HUES6 (cell line): Measurements from ENCODE around the gene DPH2.

Experiments used
- H3K27ac ChIP-seq: 2 replicates; pipeline ENCODE4 v1.7.0; 2013; ENCODE audit warnings: low read depth, mild to moderate bottlenecking, low read length, inconsistent platforms
- H3K27me3 ChIP-seq: 2 replicates; pipeline ENCODE4 v1.6.1; 2013; ENCODE audit warnings: low read length; ENCODE audit not compliant: control insufficient read depth, insufficient read depth
- H3K36me3 ChIP-seq: 2 replicates; pipeline ENCODE4 v1.6.1; 2013; ENCODE audit warnings: low read length; ENCODE audit not compliant: control insufficient read depth, insufficient read depth
- H3K4me1 ChIP-seq: 2 replicates; pipeline ENCODE4 v1.6.1; 2013; ENCODE audit warnings: low read length; ENCODE audit not compliant: control insufficient read depth, insufficient read depth
- H3K4me3 ChIP-seq: 2 replicates; pipeline ENCODE4 v1.5.1; 2013; ENCODE audit warnings: low read depth, low read length
- H3K9ac ChIP-seq: one replicate; pipeline ENCODE4 v1.6.1; 2013; ENCODE audit warnings: mild to moderate bottlenecking, low read length
- H3K9me3 ChIP-seq: 2 replicates; pipeline ENCODE4 v1.6.1; 2013; ENCODE audit warnings: low read depth, low read length; ENCODE audit not compliant: control insufficient read depth, insufficient read depth

Gene DPH2

GRCh38 chr1:43957407-43958040 lies 12.3 kb upstream of the DPH2 start:
- Histone ChIP-seq H3K9ac (no peak overlapping the region), H3K36me3 (peaks cover 42% of the 10 kb centered on the region), H3K4me1 (no peaks in the 10 kb centered on the region), H3K27me3 (no peaks in the 10 kb centered on the region), H3K27ac (no peak overlapping the region), H3K9me3 (no peaks in the 10 kb centered on the region), H3K4me3 (no peak overlapping the region)

- no peaks in the 10 kb centered on the region for H3K4me1 ChIP-seq
- no peaks in the 10 kb centered on the region for H3K27me3 ChIP-seq
- H3K4me3 ChIP-seq: no peak overlapping the region
- no peak overlapping the region for H3K27ac ChIP-seq
- H3K9ac ChIP-seq: no peak overlapping the region
- H3K9me3 ChIP-seq: no peaks in the 10 kb centered on the region
- peaks cover 42% of the 10 kb centered on the region for H3K36me3 ChIP-seq
These were observed 11.2 kb upstream of the DPH2 start for GRCh38 chr1:43958351-43959255.

GRCh38 chr1:43960798-43961197 lies 9.0 kb upstream of the DPH2 start:
- no peaks in the 10 kb centered on the region for H3K27me3 ChIP-seq
- H3K9me3 ChIP-seq: no peaks in the 10 kb centered on the region
- no peak overlapping the region for H3K9ac ChIP-seq
- H3K4me3 ChIP-seq: no peak overlapping the region
- H3K36me3 ChIP-seq: peaks cover 42% of the 10 kb centered on the region
- H3K27ac ChIP-seq: no peak overlapping the region
- no peaks in the 10 kb centered on the region for H3K4me1 ChIP-seq

GRCh38 chr1:43961692-43962091 lies 8.1 kb upstream of the DPH2 start:
- peaks cover 38% of the 10 kb centered on the region for H3K36me3 ChIP-seq
- no peak overlapping the region for H3K27ac ChIP-seq
- H3K9me3 ChIP-seq: no peaks in the 10 kb centered on the region
- H3K9ac ChIP-seq: no peak overlapping the region
- no peaks in the 10 kb centered on the region for H3K27me3 ChIP-seq
- H3K4me1 ChIP-seq: no peaks in the 10 kb centered on the region
- no peak overlapping the region for H3K4me3 ChIP-seq

- H3K4me1 ChIP-seq: no peaks in the 10 kb centered on the region
- no peaks in the 10 kb centered on the region for H3K9me3 ChIP-seq
- H3K36me3 ChIP-seq: peaks cover 33% of the 10 kb centered on the region
- no peak overlapping the region for H3K4me3 ChIP-seq
- H3K27me3 ChIP-seq: no peaks in the 10 kb centered on the region
- H3K27ac ChIP-seq: no peak overlapping the region
- no peak overlapping the region for H3K9ac ChIP-seq
These were observed 7.5 kb upstream of the DPH2 start for GRCh38 chr1:43962324-43962723.

- H3K36me3 ChIP-seq: peaks cover 26% of the 10 kb centered on the region
- H3K4me3 ChIP-seq: no peak overlapping the region
- no peaks in the 10 kb centered on the region for H3K9me3 ChIP-seq
- no peaks in the 10 kb centered on the region for H3K4me1 ChIP-seq
- H3K27ac ChIP-seq: no peak overlapping the region
- no peak overlapping the region for H3K9ac ChIP-seq
- H3K27me3 ChIP-seq: no peaks in the 10 kb centered on the region
These were observed 6.8 kb upstream of the DPH2 start for GRCh38 chr1:43963006-43963405.

- H3K36me3 ChIP-seq: peaks cover 18% of the 10 kb centered on the region
- no peaks in the 10 kb centered on the region for H3K9me3 ChIP-seq
- H3K4me1 ChIP-seq: no peaks in the 10 kb centered on the region
- H3K4me3 ChIP-seq: no peak overlapping the region
- no peaks in the 10 kb centered on the region for H3K27me3 ChIP-seq
- no peak overlapping the region for H3K27ac ChIP-seq
- no peak overlapping the region for H3K9ac ChIP-seq
These were observed 5.9 kb upstream of the DPH2 start for GRCh38 chr1:43963890-43964289.

- Histone ChIP-seq H3K9ac (no peak overlapping the region), H3K9me3 (no peaks in the 10 kb centered on the region), H3K4me1 (no peaks in the 10 kb centered on the region), H3K4me3 (no peak overlapping the region), H3K27me3 (no peaks in the 10 kb centered on the region), H3K36me3 (peaks cover 11% of the 10 kb centered on the region), H3K27ac (no peak overlapping the region)
These were observed 4.5 kb upstream of the DPH2 start for GRCh38 chr1:43965316-43965715.

GRCh38 chr1:43968348-43968948 lies 1.4 kb upstream of the DPH2 start:
- no peak overlapping the region for H3K27ac ChIP-seq
- peaks cover 24% of the 10 kb centered on the region for H3K36me3 ChIP-seq
- H3K9me3 ChIP-seq: no peaks in the 10 kb centered on the region
- H3K4me1 ChIP-seq: peaks cover 5% of the 10 kb centered on the region; the same call in 1 of the 2 replicates
- no peak overlapping the region for H3K9ac ChIP-seq
- no peaks in the 10 kb centered on the region for H3K27me3 ChIP-seq
- no peak overlapping the region for H3K4me3 ChIP-seq

- H3K27me3 ChIP-seq: no peaks in the 10 kb centered on the region
- H3K4me1 ChIP-seq: peaks cover 12% of the 10 kb centered on the region; the same call in 1 of the 2 replicates
- H3K36me3 ChIP-seq: peaks cover 24% of the 10 kb centered on the region
- H3K9ac ChIP-seq: no peak overlapping the region
- no peak overlapping the region for H3K27ac ChIP-seq
- H3K4me3 ChIP-seq: peak overlapping the region; percentile 51
- H3K9me3 ChIP-seq: no peaks in the 10 kb centered on the region
These were observed 429 bp upstream of the DPH2 start for GRCh38 chr1:43969416-43969745.

- Histone ChIP-seq H3K9me3 (no peaks in the 10 kb centered on the region), H3K4me1 (peaks cover 13% of the 10 kb centered on the region; the same call in 1 of the 2 replicates), H3K4me3 (peak overlapping the region; percentile 92), H3K27me3 (no peaks in the 10 kb centered on the region), H3K9ac (peak overlapping the region; percentile 93), H3K36me3 (peaks cover 24% of the 10 kb centered on the region), H3K27ac (no peak overlapping the region)
These were observed 692 bp downstream of the DPH2 start for GRCh38 chr1:43970502-43970901.
